ENCODE data around the gene SEMA3B.

DNA sequence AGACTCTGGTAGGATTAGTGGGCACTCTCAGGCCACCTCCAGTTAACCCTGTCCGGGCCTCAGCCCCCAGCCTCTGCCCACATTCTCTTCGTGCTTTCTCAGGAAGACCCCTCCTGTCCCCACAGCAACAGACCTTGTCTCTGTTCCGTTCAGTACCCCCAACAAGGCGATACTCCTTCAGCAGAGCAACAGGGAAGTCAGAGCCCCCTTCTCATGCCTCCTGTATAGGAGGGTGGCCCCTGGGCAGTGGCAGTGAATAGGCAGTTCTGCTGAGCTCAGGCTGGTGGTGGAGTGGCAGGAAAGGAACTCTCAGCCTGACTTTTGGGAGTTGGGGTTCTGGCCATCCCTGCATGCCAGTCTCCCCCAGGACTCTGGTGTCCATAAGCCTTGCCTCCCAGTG is 513 bp downstream of the SEMA3B start:
- no peak for TF ChIP-seq POLR2A (IDR thresholded peaks at IDR 0.05)
- TF ChIP-seq, protein P1, sequence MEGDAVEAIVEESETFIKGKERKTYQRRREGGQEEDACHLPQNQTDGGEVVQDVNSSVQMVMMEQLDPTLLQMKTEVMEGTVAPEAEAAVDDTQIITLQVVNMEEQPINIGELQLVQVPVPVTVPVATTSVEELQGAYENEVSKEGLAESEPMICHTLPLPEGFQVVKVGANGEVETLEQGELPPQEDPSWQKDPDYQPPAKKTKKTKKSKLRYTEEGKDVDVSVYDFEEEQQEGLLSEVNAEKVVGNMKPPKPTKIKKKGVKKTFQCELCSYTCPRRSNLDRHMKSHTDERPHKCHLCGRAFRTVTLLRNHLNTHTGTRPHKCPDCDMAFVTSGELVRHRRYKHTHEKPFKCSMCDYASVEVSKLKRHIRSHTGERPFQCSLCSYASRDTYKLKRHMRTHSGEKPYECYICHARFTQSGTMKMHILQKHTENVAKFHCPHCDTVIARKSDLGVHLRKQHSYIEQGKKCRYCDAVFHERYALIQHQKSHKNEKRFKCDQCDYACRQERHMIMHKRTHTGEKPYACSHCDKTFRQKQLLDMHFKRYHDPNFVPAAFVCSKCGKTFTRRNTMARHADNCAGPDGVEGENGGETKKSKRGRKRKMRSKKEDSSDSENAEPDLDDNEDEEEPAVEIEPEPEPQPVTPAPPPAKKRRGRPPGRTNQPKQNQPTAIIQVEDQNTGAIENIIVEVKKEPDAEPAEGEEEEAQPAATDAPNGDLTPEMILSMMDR (IDR thresholded peaks at IDR 0.05), result no peak
